ENCODE data around the gene ACTL8. TPM values are rescaled to one million over a fixed set of nuclear protein-coding genes. Genes with fewer than 3 reads are reported as not detected.

Gene ACTL8
- total RNA-seq, 2 experiments from 2014 or later = not detected

DNA sequence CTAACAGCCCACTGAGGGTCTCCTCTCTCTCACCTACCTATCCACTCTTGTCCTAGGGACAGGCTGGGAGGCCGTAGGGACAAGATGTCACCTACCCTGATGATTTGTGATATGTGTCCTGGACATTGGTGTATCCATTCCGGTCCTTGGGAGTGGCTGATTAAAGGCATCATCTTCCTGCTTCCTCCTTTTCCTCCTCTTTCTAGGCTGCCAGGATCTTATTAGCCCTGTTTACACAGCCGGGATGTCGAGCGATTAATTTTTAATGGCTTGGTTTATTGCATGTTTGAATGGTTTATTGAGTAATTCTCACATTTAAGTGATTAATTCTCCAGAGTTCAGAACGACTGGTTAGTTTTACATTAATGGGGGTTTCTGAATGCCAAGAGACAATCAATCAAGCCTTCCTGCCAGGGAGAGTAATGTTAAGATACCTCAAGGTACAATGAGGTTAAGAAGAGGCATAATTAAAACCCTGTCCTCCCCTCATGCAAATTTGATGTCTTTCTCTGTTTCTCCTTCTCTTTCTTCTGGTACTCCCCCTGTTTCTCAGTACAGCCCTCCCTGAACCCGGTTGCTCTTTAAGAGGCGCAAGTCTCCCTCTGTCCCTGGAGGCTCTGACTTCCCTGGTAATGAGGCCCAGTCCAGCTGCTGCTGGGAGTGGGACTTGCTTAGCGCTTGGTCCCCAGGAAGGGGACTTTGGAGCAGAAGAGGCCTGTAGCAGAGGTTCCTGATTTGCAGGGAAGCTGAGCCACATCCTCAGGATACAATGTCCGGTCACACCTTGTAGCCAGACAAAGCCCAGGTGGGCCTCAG is 50.9 kb downstream of the ACTL8 start:
- H3K27ac Mint-ChIP-seq = no peak overlapping the region
- H3K4me3 Mint-ChIP-seq = no peak overlapping the region
- H3K4me1 Mint-ChIP-seq = no peaks in the 10 kb centered on the region
- H3K27me3 Mint-ChIP-seq = peaks cover under 1% of the 10 kb centered on the region
- no peak for DNase-seq
- ChIA-PET CTCF (no interaction called here), POLR2A (no interaction called here)
- H3K9me3 Mint-ChIP-seq = peaks cover 6% of the 10 kb centered on the region
- H3K36me3 Mint-ChIP-seq (ENCODE audit: low read depth) = no peaks in the 10 kb centered on the region

DNA sequence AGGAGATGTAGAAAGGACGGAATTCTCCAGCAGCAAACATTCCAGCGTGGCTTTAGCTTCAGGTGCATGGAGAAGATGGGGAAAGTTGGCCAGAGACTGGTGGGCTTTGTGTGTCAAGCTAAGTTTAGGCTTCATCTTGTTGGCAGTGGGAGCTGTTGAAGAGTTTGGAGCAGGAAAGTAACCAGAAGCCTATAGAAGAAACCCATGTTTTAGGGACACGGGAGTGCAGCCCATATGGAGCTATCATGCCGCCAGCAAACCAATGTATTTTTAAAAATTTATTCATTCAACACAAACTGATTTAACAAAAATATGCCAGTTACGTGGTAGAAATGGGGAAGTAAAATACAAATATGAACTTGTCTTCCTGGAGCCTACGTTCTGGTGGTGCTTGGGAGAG is 53.7 kb downstream of the ACTL8 start:
- Mint-ChIP-seq H3K27me3 (peaks cover 3% of the 10 kb centered on the region), H3K4me1 (no peaks in the 10 kb centered on the region), H3K27ac (no peak overlapping the region), H3K36me3 (ENCODE audit: low read depth) (no peaks in the 10 kb centered on the region), H3K9me3 (peaks cover 2% of the 10 kb centered on the region), H3K4me3 (no peak overlapping the region)
- CTCF ChIA-PET = no interaction called here
- POLR2A ChIA-PET = no interaction called here
- no peak for DNase-seq

DNA sequence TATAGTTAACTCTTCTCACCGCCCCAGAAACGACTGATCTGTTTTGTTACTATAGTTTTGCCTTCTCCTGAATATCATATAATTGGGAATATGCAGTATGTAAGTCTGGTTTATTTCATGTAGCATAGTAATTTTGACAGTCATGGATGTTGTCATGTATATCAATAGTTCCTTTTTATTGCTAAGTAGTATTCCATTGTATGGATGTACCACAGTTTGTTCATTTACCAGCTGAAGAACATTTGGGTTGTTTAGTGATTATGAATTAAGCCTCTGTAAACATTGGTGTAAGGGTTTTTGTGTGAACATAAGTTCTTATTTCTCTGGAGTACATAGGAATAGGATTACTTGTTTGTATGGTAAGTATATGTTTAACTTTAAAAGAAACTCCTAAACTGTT is 55.5 kb downstream of the ACTL8 start:
- Mint-ChIP-seq H3K27me3 (peaks cover 6% of the 10 kb centered on the region), H3K27ac (no peak overlapping the region), H3K36me3 (ENCODE audit: low read depth) (no peaks in the 10 kb centered on the region), H3K4me1 (no peaks in the 10 kb centered on the region), H3K9me3 (no peaks in the 10 kb centered on the region), H3K4me3 (no peak overlapping the region)
- no peak for DNase-seq
- CTCF ChIA-PET = no interaction called here
- POLR2A ChIA-PET = no interaction called here

DNA sequence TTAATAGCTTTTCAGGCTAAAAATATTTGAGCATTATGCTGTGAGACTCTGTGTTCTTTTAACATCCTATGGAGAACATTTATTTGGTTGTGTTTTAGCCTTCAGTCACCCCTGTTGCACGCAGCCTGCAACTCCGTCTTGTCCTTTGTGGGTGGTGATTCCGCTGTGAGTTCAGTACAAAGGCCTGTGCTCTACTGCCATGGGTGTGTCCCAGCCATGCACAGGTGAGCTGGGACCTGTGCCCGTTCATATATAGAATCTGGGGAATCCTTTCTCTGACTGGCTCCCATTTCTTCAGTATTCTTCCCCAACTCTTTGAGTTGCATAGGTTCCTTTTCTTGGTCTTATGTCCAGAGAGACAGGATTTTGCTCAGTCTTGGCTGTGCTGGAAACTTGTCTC is 61.4 kb downstream of the ACTL8 start:
- Mint-ChIP-seq H3K27me3 (peaks cover 2% of the 10 kb centered on the region), H3K4me3 (no peak overlapping the region), H3K4me1 (no peaks in the 10 kb centered on the region), H3K9me3 (peaks cover 3% of the 10 kb centered on the region), H3K36me3 (ENCODE audit: low read depth) (no peaks in the 10 kb centered on the region), H3K27ac (no peak overlapping the region)
- CTCF ChIA-PET = no interaction called here
- POLR2A ChIA-PET = no interaction called here
- no peak for DNase-seq

DNA sequence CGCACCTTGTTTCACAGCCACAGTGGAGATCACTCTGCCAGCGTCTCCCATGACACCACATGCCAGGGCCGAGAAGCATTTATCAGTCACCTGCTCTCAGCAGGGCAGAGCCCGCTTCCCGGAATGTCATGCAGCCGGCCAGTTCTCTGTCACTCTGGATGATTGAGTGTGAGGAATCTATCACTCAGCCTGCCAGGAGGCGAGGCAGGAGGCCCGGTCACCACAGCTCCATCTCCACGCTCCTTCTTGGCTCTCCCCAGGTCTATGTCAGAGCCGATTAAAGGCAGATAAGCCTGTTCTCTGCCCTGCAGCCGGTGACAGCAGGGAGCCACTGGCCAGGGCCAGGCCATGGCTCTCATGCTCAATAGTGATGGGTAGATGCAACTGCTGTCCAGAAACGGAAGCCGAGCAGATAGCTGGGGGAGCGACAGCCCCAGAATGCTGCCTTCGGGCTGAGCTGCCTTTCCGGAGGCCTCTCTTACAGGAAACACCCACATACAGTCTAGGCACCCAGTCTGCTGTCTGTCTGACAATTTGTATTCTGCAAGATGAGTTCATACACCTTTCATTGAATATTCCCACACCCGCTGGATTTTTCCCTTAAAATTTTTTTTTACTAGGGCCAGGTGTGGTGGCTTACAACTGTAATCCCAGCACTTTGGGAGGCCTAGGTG is 64.1 kb downstream of the ACTL8 start:
- no peak for DNase-seq
- Mint-ChIP-seq H3K36me3 (ENCODE audit: low read depth) (no peaks in the 10 kb centered on the region), H3K4me1 (no peaks in the 10 kb centered on the region), H3K27me3 (peaks cover 2% of the 10 kb centered on the region), H3K27ac (no peak overlapping the region), H3K4me3 (no peak overlapping the region), H3K9me3 (peaks cover 3% of the 10 kb centered on the region)
- CTCF ChIA-PET = no interaction called here
- POLR2A ChIA-PET = no interaction called here

DNA sequence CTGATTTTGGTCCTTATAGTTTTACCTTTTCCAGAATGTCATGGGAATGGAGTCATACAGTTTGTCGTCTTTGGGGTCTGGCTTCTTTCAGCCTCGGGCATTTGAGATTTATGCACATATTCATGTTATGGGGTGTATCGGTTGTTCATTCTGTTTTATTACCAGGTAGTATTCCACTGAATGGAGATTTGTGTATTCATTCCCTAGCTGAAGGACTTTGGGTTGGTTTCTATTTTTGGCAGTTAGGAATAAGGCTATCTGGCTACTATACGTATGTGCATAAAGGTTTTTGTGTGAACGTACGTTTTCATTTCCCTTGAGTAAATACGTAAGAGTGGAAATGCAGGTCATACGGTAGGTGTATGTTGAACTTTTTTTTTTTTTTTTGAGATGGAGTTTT is 65.1 kb downstream of the ACTL8 start:
- peaks cover 3% of the 10 kb centered on the region for H3K9me3 Mint-ChIP-seq
- POLR2A ChIA-PET = no interaction called here
- H3K4me1 Mint-ChIP-seq = no peaks in the 10 kb centered on the region
- no peaks in the 10 kb centered on the region for H3K36me3 Mint-ChIP-seq (ENCODE audit: low read depth)
- H3K27me3 Mint-ChIP-seq = no peaks in the 10 kb centered on the region
- no peak overlapping the region for H3K27ac Mint-ChIP-seq
- CTCF ChIA-PET = no interaction called here
- no peak overlapping the region for H3K4me3 Mint-ChIP-seq
- no peak for DNase-seq

DNA sequence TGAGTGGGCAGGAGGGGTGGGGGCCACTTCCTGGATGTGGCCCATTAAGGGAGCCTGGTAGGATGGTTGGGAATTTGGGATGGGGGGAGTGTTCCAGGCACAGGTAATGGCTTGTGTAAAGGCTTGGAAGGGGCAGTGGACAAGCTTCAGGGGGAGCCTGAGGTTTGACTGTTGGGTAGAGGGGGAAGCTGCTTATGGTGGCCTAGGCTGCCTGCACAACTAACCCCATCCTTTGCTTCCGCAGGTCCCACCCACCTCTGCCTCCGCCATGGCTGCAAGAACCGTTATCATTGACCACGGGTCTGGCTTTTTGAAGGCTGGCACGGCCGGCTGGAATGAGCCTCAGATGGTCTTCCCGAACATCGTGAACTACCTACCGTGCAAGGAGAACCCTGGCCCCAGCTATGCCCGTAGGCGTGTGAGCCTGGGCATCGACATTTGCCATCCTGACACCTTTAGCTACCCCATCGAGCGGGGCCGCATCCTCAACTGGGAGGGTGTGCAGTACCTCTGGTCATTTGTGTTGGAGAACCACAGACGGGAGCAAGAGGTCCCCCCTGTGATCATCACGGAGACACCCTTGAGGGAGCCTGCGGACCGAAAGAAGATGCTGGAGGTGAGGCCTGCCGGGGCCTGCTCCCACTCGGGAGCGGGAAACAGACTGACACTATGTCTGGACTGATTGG is 67.8 kb downstream of the ACTL8 start:
- H3K9me3 Mint-ChIP-seq = no peaks in the 10 kb centered on the region
- H3K36me3 Mint-ChIP-seq (ENCODE audit: low read depth) = no peaks in the 10 kb centered on the region
- POLR2A ChIA-PET = no interaction called here
- H3K27ac Mint-ChIP-seq = no peak overlapping the region
- no peak for DNase-seq
- H3K4me1 Mint-ChIP-seq = no peaks in the 10 kb centered on the region
- H3K27me3 Mint-ChIP-seq = no peaks in the 10 kb centered on the region
- H3K4me3 Mint-ChIP-seq = no peak overlapping the region
- CTCF ChIA-PET = interaction anchor here (0.6 kb wide), 1 partner anchor 8 kb away, joined by 4 read pairs; no protein-coding TSS in a partner anchor

DNA sequence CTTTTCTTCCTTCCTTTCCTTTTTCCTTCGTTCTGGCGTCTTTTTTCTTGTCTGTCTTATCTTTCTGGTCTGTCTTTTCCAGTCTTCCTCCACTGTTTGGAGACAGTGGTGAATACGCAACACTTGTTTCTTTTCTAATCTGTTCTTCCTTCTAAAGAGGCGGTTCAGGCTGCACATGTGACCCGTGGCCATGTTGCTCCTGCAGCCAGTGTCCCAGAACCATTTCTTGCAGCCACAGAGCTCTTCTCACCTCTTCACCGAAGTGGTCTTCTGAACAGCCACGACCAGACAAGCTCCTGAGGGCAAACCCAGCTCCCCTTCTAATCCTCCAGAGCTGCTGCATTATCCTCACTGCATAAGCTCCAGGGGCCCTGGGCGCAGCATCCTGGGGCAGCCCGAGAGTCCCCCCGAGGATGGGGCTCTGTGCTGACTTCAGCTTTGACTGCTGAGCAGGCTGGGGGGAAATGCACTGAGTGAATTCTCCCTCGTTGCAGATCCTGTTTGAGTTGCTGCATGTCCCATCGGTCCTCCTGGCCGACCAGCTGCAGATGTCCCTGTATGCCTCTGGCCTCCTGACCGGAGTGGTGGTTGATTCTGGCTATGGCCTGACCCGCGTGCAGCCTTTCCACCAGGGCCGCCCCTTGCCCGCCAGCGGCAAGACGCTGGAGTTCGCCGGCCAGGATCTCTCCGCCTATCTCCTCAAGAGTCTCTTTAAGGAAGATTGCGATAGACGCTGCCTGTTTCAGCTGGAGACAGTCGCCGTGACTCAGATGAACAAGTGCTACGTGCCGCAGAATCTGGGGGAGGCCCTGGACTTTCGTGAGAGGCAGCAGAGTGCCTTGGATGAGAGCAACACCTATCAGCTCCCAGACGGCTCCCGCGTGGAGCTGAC is 70.4 kb downstream of the ACTL8 start:
- Mint-ChIP-seq H3K4me1 (no peaks in the 10 kb centered on the region), H3K27me3 (no peaks in the 10 kb centered on the region), H3K9me3 (no peaks in the 10 kb centered on the region), H3K36me3 (ENCODE audit: low read depth) (no peaks in the 10 kb centered on the region), H3K27ac (no peak overlapping the region), H3K4me3 (no peak overlapping the region)
- ChIA-PET CTCF (no interaction called here), POLR2A (no interaction called here)
- DNase-seq = no peak

DNA sequence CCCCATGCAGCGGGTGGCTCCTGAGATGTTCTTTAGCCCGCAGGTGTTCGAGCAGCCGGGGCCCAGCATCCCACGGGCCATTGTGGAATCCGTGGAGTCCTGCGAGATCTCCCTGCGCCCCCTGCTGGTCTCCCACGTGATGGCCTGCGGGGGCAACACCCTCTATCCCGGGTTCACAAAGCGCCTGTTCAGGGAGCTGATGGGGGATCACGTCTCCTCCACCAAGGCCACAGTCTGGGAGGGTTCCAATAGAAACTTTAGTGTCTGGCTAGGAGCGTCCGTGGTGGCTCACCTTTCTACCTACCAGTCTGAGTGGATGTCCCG is 71.0 kb downstream of the ACTL8 start:
- Mint-ChIP-seq H3K27me3 (no peaks in the 10 kb centered on the region), H3K9me3 (no peaks in the 10 kb centered on the region), H3K27ac (no peak overlapping the region), H3K36me3 (ENCODE audit: low read depth) (no peaks in the 10 kb centered on the region), H3K4me1 (no peaks in the 10 kb centered on the region), H3K4me3 (no peak overlapping the region)
- CTCF ChIA-PET = no interaction called here
- DNase-seq = peak; percentile 18
- POLR2A ChIA-PET = no interaction called here

DNA sequence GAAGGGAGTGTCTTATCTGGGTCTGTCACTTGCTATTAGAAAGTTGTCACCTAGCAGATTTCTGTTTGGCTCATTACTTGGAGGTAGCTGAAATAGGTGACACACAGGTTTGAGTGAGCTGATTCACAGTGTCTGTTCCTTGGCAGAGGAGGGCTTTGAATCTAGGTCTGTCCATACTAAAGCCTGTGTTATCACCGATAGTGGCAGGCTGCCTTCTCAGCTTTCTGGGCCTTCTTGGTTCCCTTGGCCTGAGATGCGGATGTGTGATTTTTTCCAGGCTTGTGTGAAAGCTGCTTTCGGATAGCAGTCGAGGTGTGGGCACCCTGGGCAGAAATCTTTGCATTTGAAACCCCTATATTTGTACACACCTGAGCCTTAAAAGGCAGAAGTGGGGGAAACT is 73.9 kb downstream of the ACTL8 start:
- CTCF ChIA-PET = no interaction called here
- no peaks in the 10 kb centered on the region for H3K4me1 Mint-ChIP-seq
- POLR2A ChIA-PET = no interaction called here

DNA sequence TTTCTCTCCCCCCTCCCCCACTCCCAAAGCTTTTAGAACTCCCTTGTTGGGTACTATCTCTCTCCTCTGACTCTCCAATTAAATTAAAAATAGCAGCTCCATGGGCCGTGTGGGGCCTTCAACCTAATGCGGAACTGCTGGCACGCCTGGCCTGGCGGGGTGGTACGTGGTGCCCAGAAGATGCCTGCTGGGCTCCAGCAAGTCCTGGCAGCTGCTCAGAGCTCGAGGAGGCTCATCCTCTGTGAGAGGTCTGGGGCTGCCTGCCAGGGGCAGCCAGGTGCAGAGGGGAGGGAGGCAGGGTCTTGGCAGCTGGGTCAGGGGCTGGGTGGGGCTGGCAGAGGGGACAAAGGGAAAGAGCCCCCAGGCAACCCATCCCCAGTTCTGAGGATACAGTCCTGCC is 74.4 kb downstream of the ACTL8 start:
- Mint-ChIP-seq H3K4me1 (no peaks in the 10 kb centered on the region), H3K36me3 (ENCODE audit: low read depth) (no peaks in the 10 kb centered on the region), H3K27me3 (no peaks in the 10 kb centered on the region), H3K27ac (no peak overlapping the region), H3K9me3 (no peaks in the 10 kb centered on the region), H3K4me3 (no peak overlapping the region)
- ChIA-PET CTCF (no interaction called here), POLR2A (no interaction called here)
- DNase-seq = no peak

More for the DNA sequence above, 73.9 kb downstream of the ACTL8 start:
- DNase-seq = no peak
- Mint-ChIP-seq H3K36me3 (ENCODE audit: low read depth) (no peaks in the 10 kb centered on the region), H3K27me3 (no peaks in the 10 kb centered on the region), H3K9me3 (no peaks in the 10 kb centered on the region), H3K27ac (no peak overlapping the region), H3K4me3 (no peak overlapping the region)

DNA sequence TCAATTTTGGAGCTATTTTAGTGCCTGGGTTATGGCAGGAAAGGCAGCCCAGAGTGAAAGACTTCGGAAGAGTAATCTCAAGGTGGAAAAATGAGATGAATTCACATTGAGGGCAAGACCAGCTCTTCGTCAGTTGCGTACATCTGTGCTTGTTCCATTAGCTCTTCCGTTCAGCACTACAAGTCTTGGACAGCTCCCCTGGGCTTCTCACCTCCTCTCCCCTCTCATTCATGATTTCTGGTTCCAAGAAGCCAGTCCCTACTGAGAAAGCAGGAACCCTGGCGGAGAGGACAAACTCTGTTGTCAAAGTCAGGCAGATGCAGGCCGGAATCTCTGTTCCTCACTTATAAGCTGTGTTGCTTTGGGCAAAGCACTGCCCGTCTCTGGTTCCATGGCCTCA is 76.5 kb downstream of the ACTL8 start:
- H3K4me3 Mint-ChIP-seq = no peak overlapping the region
- H3K27ac Mint-ChIP-seq = no peak overlapping the region
- H3K27me3 Mint-ChIP-seq = no peaks in the 10 kb centered on the region
- POLR2A ChIA-PET = no interaction called here
- DNase-seq = peak; percentile 23
- no peaks in the 10 kb centered on the region for H3K4me1 Mint-ChIP-seq
- CTCF ChIA-PET = interaction anchor here (0.7 kb wide), 1 partner anchor 9 kb away, joined by 4 read pairs; no protein-coding TSS in a partner anchor
- H3K9me3 Mint-ChIP-seq = no peaks in the 10 kb centered on the region
- no peaks in the 10 kb centered on the region for H3K36me3 Mint-ChIP-seq (ENCODE audit: low read depth)
